Measurements from ENCODE around the gene GRAMD1A.

DNA sequence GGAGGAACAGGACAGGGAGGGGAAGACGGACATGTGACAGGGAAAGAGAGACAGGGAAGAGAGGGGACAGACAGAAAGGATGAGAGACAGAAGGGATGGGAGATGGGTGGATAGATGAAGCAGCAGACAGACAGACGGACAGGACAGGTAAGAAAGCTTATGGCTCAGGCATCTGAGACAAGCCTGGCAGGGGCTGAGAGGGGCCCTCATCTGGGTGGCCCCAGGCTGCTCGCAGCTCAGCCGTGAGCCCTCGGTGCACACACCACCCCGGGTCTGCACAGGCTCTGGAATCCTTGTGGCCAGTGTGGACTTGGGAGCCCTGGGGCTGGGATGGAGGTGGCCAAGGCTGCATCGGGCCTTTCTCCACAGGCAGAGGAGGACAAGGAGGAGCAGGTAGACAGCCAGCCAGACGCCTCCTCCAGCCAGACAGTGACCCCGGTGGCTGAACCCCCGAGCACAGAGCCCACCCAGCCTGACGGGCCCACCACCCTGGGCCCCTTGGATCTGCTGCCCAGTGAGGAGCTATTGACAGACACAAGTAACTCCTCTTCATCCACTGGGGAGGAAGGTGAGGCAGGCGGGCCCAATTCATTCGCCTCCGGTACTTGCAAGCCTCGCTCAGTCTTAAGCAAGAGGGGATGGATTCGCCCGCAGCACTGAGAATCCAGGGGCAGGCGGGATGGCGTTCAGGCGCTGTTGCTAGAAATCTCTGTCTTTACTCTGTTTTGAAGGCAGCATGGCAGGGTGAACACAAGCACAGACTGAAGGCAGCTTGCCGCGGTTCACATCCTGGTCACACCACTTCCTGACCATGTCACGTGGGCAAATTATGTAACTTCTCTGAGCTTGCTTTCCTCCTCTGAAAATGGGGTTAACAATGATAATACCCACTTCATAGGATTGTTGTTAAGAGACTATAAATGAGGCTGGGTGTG lies 14.0 kb downstream of the GRAMD1A start:
- TF ChIP-seq, protein P1, sequence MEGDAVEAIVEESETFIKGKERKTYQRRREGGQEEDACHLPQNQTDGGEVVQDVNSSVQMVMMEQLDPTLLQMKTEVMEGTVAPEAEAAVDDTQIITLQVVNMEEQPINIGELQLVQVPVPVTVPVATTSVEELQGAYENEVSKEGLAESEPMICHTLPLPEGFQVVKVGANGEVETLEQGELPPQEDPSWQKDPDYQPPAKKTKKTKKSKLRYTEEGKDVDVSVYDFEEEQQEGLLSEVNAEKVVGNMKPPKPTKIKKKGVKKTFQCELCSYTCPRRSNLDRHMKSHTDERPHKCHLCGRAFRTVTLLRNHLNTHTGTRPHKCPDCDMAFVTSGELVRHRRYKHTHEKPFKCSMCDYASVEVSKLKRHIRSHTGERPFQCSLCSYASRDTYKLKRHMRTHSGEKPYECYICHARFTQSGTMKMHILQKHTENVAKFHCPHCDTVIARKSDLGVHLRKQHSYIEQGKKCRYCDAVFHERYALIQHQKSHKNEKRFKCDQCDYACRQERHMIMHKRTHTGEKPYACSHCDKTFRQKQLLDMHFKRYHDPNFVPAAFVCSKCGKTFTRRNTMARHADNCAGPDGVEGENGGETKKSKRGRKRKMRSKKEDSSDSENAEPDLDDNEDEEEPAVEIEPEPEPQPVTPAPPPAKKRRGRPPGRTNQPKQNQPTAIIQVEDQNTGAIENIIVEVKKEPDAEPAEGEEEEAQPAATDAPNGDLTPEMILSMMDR (IDR thresholded peaks at IDR 0.05) = no peak
- TF ChIP-seq POLR2A (IDR thresholded peaks at IDR 0.05) (no peak), POLR2AphosphoS5 (IDR thresholded peaks at IDR 0.05; ENCODE audit: insufficient read depth in 1 of 2, low read depth in 1 of 2) (peak in 1 of 2 donors; percentile 24)

Data from vagina (tissue), 2 donors.